Urothelium cell line (cell line): ENCODE data around the gene CD7.
"Not testable (repeated sequence)": the region's sequence is repeated elsewhere in the genome, so short reads cannot be mapped to it uniquely, and the experiment has no call there.

Source experiments
- DNase-seq: peaks from one replicate; pipeline ENCODE4 v3.0.0; 2011; ENCODE audit warnings: low spot score, mixed read lengths
- FAIRE-seq: peaks from 2 replicates; lab custom pipeline; 2011; peaks lifted over from hg19 to GRCh38; lab: Jason Lieb, UNC

Gene CD7

DNA sequence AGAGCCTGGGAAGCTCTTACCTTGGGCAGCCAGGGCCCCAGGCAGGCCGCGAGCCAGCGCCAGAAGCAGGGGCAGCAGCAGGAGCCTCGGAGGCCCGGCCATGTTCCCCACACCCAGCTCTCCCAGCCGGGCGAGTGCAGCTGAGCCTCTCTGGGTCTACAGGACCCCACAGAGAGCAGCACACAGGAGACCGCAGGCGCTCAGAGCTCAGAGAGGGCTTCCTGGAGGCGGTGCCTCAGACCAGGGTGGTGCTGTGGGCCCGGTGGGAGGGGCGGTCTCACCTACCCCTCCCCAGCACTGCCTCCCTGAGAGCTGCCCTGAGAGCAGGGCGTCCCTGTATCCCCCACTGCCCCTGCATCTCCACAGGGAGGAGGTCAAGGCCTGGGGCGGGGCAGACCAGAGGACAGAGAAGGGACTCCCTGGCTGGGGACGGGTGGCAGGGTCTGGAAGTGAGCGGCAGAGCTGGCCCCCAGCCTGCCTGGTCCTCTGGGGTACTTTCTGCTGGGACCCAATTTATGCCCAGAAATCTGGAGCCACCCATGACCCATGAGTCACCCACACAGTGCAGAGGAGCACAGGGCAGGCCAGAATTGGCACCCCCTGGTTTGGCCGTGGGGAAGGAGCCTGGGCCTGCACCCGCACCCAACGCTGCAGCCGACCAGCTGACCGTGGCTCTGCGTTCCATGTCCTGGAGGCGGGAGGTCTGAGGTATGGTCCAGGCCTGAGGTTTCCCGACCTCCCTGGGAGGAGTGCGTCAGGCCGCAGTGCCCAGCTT lies at the start of gene CD7:
Gene CD7, minus strand, starts transcription at position 215 of the 775 bp plus-strand sequence. Its CDS starts 113 bp downstream, at position 102.
- FAIRE-seq: no peak
- DNase-seq: no peak

GRCh38 chr17:82366749-82367148 lies 49.3 kb upstream of the CD7 start:
- FAIRE-seq (no peak), DNase-seq (no peak)

DNA sequence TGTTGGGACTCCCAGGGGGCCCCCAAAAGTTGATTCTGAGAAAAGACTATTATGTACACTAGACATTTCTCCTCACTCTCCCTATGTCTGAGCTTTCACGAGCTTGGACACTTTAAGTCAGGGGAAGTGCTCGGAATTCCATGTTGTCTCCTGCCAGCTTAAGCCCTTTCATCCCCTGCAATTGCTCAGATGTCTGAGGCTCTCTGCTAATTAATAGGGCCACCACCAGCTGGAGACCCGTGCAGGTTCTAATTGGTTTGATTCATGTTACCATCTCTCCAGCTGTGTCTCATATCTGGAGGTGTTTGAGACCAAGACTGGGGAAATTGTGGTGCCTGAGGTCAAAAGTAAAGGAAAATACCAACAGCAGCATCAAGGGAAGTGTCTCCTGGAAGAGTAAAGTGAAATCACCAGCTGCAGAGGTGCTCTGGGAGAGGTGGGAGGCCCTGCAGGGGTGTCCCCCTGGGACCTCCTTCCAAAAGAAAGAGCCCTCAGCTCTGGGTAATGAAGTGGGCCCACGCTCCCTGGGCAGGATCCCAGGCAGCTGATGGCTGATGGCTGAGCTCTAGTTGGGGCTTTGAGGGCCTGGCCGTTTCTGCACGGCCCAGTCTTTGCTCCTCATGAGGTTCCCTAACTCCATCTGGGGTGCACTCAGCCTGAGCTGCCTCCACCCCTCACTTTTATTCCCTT lies 48.3 kb upstream of the CD7 start:
- DNase-seq (no peak), FAIRE-seq (no peak)

DNA sequence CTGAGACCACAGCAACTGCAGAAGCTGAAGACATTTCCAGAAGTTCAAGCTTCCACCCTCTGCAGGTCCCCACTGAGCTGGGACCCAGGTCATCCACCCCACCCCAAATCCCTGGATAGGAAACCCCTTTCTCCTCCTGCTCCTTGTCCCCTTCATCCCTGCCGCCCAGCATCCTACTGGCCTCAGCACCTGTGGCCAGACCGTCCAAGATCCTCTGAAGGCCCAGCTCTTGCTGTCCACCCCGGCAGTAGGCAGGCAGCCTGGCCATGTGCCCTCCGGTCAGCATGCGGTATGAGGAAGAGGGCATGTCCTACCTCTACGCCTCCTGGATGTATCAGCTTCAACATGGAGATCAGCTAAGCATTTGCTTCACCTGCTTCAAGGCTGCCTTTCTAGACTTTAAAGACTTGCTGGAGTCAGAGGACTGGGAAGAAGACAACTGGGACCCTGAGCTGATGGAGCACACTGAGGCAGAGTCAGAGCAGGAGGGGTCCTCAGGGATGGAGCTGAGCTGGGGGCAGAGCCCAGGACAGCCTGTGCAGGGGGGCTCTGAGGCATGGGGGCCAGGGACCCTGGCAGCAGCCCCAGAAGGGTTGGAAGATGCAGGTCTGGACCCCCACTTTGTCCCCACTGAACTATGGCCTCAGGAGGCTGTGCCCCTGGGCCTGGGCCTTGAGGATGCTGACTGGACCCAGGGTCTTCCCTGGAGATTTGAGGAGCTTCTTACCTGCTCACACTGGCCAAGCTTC lies 44.7 kb upstream of the CD7 start:
- FAIRE-seq: no peak
- DNase-seq: no peak

DNA sequence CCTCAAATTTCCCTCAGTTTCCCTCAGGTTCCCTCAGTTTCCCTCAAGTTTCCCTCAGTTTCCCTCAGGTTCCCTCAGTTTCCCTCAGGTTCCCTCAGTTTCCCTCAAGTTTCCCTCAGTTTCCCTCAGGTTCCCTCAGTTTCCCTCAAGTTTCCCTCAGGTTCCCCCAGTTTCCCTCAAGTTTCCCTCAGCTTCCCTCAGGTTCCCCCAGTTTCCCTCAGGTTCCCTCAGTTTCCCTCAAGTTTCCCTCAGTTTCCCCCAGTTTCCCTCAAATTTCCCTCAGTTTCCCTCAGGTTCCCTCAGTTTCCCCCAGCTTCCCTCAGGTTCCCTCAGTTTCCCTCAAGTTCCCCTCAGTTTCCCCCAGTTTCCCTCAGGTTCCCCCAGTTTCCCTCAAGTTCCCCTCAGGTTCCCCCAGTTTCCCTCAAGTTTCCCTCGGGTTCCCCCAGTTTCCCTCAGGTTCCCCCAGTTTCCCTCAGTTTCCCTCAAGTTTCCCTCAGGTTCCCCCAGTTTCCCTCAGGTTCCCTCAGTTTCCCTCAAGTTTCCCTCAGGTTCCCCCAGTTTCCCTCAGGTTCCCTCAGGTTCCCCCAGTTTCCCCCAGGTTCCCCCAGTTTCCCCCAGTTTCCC lies 42.2 kb upstream of the CD7 start:
- not testable (repeated sequence) for DNase-seq, FAIRE-seq

DNA sequence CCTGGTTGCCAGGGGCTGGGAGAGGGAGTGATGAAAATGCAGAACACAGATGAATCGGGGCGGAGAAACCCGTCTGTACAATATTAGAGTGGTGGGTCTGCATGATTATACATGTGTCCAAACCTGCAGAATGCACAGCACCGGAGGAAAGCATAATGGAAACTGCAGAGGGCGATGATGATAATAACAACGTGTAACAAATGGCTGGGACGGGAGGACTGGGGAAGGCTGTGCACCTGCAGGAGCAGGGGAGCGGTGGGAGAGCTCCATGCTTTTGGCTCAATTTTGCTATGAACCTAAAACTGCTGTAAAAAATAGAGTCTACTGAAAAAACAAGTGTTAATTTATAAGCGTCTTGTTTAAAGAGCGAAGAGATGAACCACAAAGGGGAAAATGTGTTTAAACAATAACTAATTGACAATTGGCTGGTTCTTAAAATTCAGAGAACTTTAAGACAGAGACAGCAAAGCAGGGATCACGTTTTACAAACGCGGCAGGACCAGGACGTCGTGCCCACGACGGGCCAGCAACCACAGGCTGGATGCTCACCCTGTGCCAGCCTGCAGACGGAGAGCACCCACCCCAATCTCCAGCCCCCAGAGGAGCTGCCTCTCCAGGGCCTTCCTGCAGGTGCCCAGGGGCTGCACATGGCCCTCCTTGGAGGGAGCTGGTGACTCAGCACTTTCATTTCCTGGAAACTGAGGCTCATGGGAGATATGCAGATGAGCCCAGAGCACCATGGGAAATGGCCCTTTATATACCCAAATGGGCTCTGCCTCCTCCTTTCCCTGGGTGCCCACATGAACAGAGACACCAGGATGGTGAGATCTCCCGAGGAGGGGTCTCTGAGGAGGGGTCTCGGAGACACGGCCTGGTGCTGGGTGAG lies 41.3 kb upstream of the CD7 start, which contains the start of gene TEX19:
Gene TEX19, plus strand, starts transcription at position 783 of the 886 bp plus-strand sequence. CDS start 2,904 bp downstream, outside the sequence.
- FAIRE-seq: no peak
- no peak for DNase-seq

DNA sequence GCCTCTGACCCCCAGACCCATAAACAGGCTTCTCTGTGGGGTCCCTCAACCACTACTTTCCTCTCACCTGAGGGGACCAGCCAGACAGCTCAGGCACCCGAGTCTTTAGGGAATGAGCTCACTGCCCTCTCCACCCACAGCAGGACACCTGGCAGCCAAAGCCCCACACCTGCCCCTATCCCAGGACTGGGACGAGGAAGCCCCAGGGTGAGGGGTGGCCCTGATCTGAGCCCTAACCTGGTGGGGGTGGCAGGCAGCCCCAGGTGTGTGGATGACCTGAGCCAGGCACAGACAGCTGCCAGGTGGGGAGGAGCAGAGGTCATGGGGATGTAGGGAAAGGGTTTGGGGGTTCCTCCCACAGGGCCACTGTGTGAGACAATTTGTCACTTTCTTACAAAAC lies 40.0 kb upstream of the CD7 start:
- DNase-seq: no peak
- no peak for FAIRE-seq

DNA sequence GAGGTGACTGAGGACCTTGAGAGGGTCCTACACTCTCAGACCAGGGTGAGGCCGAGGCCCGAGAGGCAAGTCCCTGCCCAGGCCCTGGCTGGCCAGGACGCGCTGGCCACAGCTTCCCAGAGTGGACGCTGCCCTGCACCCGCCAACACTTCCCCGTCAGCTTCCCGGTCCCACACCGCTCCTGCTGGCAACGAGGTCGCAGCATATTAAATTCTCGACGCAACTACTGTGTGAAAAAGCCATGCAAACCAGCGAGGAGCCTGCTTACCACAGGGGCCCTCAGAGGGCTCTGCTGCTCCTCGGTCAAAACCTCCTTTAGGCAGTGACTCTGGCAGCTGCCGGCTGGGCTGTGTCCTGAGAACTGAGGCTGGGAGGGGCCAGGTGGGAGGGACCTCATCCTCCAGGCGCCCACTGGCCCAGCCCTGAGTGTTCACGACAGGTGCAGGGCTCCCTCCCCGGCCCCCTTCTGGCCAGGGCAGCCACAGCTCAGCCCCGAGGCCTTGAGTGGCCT lies 39.5 kb upstream of the CD7 start:
- FAIRE-seq: no peak
- DNase-seq: no peak

- FAIRE-seq (no peak), DNase-seq (peak; percentile 75)
Observed at GRCh38 chr17:82355770-82356427, 38.5 kb upstream of the CD7 start.

DNA sequence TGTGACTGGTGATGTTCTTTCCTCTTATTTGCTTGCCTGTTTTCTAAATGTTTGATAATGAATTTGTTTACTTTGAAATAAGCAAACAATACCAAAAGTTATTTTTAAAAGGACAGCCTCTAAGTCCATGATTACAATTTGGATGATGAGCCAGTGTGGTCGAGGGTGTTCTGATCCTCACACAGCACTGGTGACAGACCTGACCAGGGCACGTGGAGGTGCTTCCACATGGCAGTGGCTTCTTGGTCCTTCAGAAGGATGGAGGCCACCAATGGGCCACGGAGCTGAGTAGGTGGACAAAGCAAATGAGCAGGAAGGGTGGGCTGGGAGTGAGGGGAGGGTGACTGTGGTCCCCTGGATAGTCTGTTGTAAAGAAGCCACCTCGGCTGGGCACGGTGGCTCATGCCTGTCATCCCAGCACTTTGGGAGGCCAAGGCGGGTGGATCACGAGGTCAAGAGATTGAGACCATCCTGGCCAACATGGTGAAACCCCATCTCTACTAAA lies 37.4 kb upstream of the CD7 start:
- DNase-seq (no peak), FAIRE-seq (no peak)

DNA sequence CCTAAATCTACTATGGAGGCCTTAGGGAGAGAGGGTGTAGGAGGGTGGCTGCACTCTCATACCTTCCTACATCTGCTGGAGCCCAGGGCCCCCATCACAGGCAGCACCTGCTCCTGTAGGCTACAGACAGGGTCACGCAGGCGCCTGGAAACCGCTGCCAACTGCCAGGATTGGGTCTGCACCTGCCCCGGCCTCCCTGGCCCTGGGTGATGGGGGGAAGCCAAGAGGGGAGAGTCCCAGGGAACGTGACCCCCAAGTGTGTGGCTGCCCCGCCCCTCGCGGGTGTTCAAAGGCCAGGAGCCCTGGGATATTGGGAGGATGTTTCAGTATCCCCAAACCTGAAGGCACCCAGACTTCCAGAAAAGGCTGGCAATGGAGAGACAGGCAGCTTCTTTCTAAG lies 36.1 kb upstream of the CD7 start:
- FAIRE-seq: no peak
- no peak for DNase-seq

DNA sequence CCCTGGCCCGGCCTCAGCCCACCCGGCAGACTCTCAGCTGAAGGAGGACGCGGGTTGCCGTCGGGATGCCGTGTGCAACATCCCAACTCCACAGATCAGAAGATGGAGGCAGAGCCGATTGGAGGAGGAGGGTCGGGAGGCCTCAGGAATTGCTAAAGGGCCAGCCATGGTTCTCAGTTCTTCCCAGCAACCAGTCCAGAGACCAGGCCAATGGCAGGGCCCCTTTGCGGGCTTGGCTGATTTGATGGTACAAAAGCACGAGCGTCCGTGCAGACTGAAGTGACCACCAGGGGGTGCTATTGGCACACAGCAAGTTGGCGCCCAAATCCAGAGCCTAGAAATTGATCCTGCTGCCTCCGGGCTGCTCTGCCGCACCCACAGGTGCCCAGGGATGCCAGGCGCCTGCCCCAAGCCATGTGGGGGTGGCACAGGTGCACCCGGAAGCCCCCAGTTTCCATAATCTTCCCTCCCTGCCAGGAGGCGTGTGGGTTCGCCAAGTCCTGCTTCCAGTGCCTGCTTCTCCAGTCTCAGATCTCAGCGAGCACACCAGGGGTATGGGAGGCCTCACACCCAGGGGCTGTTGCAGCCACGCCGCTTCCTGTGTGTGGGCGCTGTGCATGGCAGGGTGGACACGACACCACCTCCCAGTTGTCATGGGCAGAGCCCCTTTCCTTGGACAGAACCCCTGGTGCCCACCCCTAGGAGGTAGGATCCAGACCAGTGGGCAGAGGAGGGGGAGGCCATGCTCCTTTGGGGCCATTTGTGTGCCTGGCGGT lies 34.5 kb upstream of the CD7 start:
- DNase-seq (peak; percentile 89), FAIRE-seq (peak; percentile 46)

DNA sequence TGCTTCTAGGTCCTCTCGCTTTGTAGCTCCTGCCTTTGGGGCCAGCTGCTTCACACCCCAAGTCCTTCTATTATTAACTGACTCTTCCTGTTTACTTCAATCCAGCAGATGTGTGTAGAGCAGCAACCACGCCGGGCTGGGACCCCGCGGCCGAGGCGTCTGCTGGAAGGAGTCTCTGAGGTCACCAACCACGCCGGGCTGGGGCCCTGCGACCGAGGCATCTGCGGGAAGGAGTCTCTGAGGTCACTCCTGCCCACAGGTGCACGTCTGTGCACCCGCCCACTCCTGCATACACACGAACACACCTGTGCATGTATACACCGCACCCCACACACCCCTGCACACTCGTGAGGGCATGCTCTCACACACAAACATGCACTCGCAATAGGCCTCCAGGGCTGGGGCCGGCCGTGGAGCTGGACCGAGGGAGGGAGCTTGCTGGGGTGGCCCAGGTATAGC lies 33.9 kb upstream of the CD7 start:
- FAIRE-seq (no peak), DNase-seq (no peak)

DNA sequence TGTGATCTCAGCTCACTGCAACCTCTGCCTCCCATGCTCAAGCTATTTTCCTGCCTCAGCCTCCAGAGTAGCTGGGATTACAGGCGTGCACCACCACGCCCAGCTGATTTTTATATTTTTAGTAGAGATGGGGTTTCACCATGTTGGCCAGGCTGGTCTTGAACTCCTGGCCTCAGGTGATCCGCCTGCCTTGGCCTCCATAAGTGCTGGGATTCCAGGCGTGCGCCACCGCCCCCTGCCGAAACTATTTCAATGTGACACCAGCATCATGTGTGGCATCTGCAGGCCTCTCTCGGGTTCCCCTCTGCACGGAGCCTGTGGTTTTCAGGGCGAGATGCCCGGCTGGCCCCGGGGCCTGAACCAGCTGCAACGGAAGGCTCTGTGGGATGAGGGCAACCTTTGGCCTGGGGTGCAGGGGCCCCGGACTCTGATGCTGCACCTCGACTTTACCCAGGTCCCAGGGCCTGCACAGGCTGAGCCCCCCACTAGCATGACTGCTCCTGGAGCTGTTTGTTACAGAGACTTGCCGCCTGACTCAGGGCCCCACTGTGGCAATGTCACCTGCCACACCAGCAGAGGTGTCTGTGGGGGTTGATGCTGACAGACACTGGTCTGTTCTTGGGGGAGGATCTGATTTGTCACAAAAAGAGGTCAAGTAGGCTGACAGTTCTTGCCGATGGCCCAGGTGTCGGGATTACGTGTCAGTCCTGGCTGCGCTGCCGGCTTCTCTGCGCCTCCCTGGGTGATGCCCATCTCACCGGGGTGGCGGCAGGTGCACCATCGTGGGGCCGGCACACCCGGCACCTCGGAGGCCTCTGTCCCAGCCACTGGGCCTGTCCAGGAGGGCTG lies 33.0 kb upstream of the CD7 start:
- no peak for DNase-seq

DNA sequence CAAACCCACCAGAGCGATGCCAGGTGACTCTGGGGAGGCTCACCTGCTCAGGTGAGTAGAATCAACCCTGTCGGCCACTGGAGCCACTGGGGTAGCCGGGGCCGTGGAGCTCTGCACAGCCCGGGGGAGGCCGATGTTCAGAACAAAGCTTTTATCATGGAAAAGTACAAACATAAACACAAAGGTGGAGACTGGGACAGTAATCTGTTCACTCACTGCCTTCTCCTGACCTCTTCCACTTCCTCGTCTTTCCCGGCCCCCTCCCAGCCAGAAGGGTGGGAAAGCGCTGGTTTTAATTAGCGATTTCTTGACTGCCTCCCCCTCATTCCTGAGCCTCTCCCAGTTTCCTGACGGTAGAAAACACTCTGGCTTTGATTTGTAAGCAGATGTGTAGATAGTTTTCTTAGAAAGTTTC lies 31.9 kb upstream of the CD7 start:
- FAIRE-seq (no peak), DNase-seq (no peak)

More for the DNA sequence above, 33.0 kb upstream of the CD7 start:
- no peak for FAIRE-seq

DNA sequence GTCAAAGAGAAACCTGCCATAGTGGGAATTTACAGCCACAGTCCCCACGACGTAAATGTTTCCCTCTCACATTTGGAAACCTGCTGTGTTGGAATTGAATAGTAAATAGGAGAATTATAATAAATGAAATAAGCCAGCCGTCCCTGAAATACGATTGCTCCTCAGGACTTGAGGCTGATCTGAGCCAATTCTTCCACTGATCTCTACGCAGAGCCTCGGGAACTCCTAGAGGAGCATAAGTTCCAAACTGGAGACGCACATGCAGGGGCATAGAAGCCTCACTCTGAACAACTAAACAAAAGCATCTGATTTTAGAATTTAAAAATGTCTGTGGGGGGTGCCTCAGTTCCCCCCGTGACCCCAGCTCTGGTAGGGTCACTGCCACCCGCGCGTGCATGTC lies 31.5 kb upstream of the CD7 start:
- FAIRE-seq (no peak), DNase-seq (no peak)

GRCh38 chr17:82348434-82348833 lies 31.0 kb upstream of the CD7 start:
- DNase-seq: no peak

More at GRCh38 chr17:82348434-82348833, 31.0 kb upstream of the CD7 start:
- FAIRE-seq: no peak
